A549 (cell line): ENCODE results near the gene NOBOX. TPM values are rescaled to one million over a fixed set of nuclear protein-coding genes. Genes with fewer than 3 reads are reported as not detected.

Experiments
- polyA plus RNA-seq, 4 experiments: library from polyadenylated mRNA; depleted of rRNA in 3 of 4; stranded (reverse); fragments of >200 nt; fragmentation: RNase III in 1 of 4; extraction: RNeasy Plus Mini Kit Qiagen cat#74134 plus additional on column Dnase treatment in 1 of 4; gene quantifications; 2 replicates in 3 of 4; 3 replicates in 1 of 4; pipeline ENCODE4 v1.2.3, GENCODE V29; 2011 to 2017
- small RNA-seq, 6 experiments: library from RNA; depleted of rRNA; stranded (forward); fragments of <200 nt; gene quantifications; one replicate each; pipeline ENCODE3, GENCODE V24; 2012

NOBOX gene
- polyA plus RNA-seq, 2 of the 4 experiments (the other 2 are of a cell fraction) = not detected

Small RNA genes within 50 kb of the gene (small RNA-seq; reads per million reads assigned to genes)
- gene RNU6ATAC40P = 0 to 9.5 (median 0) reads per million in 6 experiments

Other genes with a start within 250 kb of the NOBOX start
- gene CTAGE4, start 220.2 kb downstream of the NOBOX start, polyA plus RNA-seq (2011; rRNA removed) = 0.08 and 0.22 TPM in 2 replicates
- not detected in 3 replicates for gene CTAGE4, start 220.2 kb downstream of the NOBOX start, polyA plus RNA-seq (2017; fragmentation: RNase III; extraction: RNeasy Plus Mini Kit Qiagen cat#74134 plus additional on column Dnase treatment)
- 0.54 and 0.94 TPM in 2 replicates for gene ARHGEF35, start 207.9 kb downstream of the NOBOX start, polyA plus RNA-seq (2011; rRNA removed)
- 0.71 to 1.3 TPM (median 1.2 TPM) in 3 replicates for gene ARHGEF35, start 207.9 kb downstream of the NOBOX start, polyA plus RNA-seq (2017; fragmentation: RNase III; extraction: RNeasy Plus Mini Kit Qiagen cat#74134 plus additional on column Dnase treatment)
- gene OR2A42, start 164.1 kb downstream of the NOBOX start, polyA plus RNA-seq (2011; rRNA removed) = not detected in 2 replicates
- not detected in 3 replicates for gene OR2A42, start 164.1 kb downstream of the NOBOX start, polyA plus RNA-seq (2017; fragmentation: RNase III; extraction: RNeasy Plus Mini Kit Qiagen cat#74134 plus additional on column Dnase treatment)
- not detected in 2 replicates for gene OR2A7, start 138.9 kb downstream of the NOBOX start, polyA plus RNA-seq (2011; rRNA removed)
- not detected in 3 replicates for gene OR2A7, start 138.9 kb downstream of the NOBOX start, polyA plus RNA-seq (2017; fragmentation: RNase III; extraction: RNeasy Plus Mini Kit Qiagen cat#74134 plus additional on column Dnase treatment)
- gene CTAGE8, start 134.4 kb downstream of the NOBOX start, polyA plus RNA-seq (2011; rRNA removed) = 0.06 TPM in 1 of 2 replicates, not detected in the other
- not detected in 3 replicates for gene CTAGE8, start 134.4 kb downstream of the NOBOX start, polyA plus RNA-seq (2017; fragmentation: RNase III; extraction: RNeasy Plus Mini Kit Qiagen cat#74134 plus additional on column Dnase treatment)
- not detected in 2 replicates for gene OR2A1, start 91.3 kb downstream of the NOBOX start, polyA plus RNA-seq (2011; rRNA removed)
- gene OR2A1, start 91.3 kb downstream of the NOBOX start, polyA plus RNA-seq (2017; fragmentation: RNase III; extraction: RNeasy Plus Mini Kit Qiagen cat#74134 plus additional on column Dnase treatment) = not detected in 3 replicates
- 2.3 and 2.8 TPM in 2 replicates for gene ARHGEF5, start 48.3 kb downstream of the NOBOX start, polyA plus RNA-seq (2011; rRNA removed)
- 2.1 to 2.6 TPM (median 2.5 TPM) in 3 replicates for gene ARHGEF5, start 48.3 kb downstream of the NOBOX start, polyA plus RNA-seq (2017; fragmentation: RNase III; extraction: RNeasy Plus Mini Kit Qiagen cat#74134 plus additional on column Dnase treatment)